Neural cell (in vitro differentiated cells): ENCODE measurements around the gene SH3RF3. TPM values are rescaled to one million over a fixed set of nuclear protein-coding genes. Genes with fewer than 3 reads are reported as not detected.

Source experiments
- H2AFZ ChIP-seq: fragments of 200-600, 300-800 bp; sonication (generic), shearing (Covaris generic); 2 replicates; pipeline ENCODE4 v1.6.0; 2014; ENCODE audit warnings: low read depth, mild to moderate bottlenecking, antibody characterized with exemption, low read length, moderate library complexity
- H3F3A ChIP-seq: fragments of 200-600 bp; shearing (Covaris generic); 2 replicates; pipeline ENCODE4 v1.6.1; 2016; ENCODE audit warnings: mild to moderate bottlenecking, moderate library complexity, mixed read lengths, antibody characterized with exemption, low read length; ENCODE audit not compliant: insufficient read depth, poor library complexity, severe bottlenecking
- H3K27ac ChIP-seq: fragments of 200-600, 300-800 bp; sonication (generic), shearing (Covaris generic); 2 replicates; pipeline ENCODE4 v1.5.1; 2014; ENCODE audit warnings: mild to moderate bottlenecking, low read length, moderate library complexity
- H3K27me3 ChIP-seq: fragments of 300-800, 200-600 bp; sonication (generic), shearing (Covaris generic); 2 replicates; pipeline ENCODE4 v1.6.0; 2014; ENCODE audit warnings: mild to moderate bottlenecking, low read depth, low read length, moderate library complexity; ENCODE audit not compliant: insufficient read depth
- H3K36me3 ChIP-seq: fragments of 300-800, 200-600 bp; sonication (generic), shearing (Covaris generic); 2 replicates; pipeline ENCODE4 v1.5.1; 2014; ENCODE audit warnings: mild to moderate bottlenecking, antibody characterized with exemption, low read length, moderate library complexity; ENCODE audit not compliant: insufficient read depth
- H3K4me2 ChIP-seq: fragments of 300-800, 200-600 bp; sonication (generic), shearing (Covaris generic); 2 replicates; pipeline ENCODE4 v1.6.0; 2014; ENCODE audit warnings: mild to moderate bottlenecking, low read length
- H3K4me3 ChIP-seq: fragments of 300-800, 200-600 bp; sonication (generic), shearing (Covaris generic); 2 replicates; pipeline ENCODE4 v1.5.1; 2014; ENCODE audit warnings: mild to moderate bottlenecking, low read length, moderate library complexity
- H3K79me2 ChIP-seq: fragments of 200-600 bp; shearing (Covaris generic); replicated peaks from 2 replicates; pipeline ENCODE4 v1.6.0; 2014; ENCODE audit warnings: mild to moderate bottlenecking, low read length, moderate library complexity; ENCODE audit not compliant: insufficient read depth
- H3K9ac ChIP-seq: fragments of 300-800, 200-600 bp; sonication (generic), shearing (Covaris generic); 2 replicates; pipeline ENCODE4 v1.6.1; 2016; ENCODE audit warnings: mild to moderate bottlenecking, low read length, mixed read lengths
- H3K9me2 ChIP-seq: fragments of 200-600 bp; shearing (Covaris generic); 2 replicates; pipeline ENCODE4 v1.6.1; 2016; ENCODE audit warnings: mild to moderate bottlenecking, low read length, mixed read lengths; ENCODE audit not compliant: insufficient read depth
- H3K9me3 ChIP-seq: fragments of 200-600, 300-800 bp; sonication (generic), shearing (Covaris generic); 2 replicates; pipeline ENCODE4 v1.6.1; 2016; ENCODE audit warnings: mild to moderate bottlenecking, mixed run types, low read length, moderate library complexity, mixed read lengths
- H4K20me1 ChIP-seq: fragments of 200-600 bp; shearing (Covaris generic); 2 replicates; pipeline ENCODE4 v1.6.1; 2016; ENCODE audit warnings: mild to moderate bottlenecking, mixed run types; ENCODE audit not compliant: insufficient read depth
- EP300 ChIP-seq: fragments of 450-650 bp; conservative IDR thresholded peaks from 2 replicates; pipeline ENCODE4 v1.6.1; 2014; ENCODE audit warnings: antibody characterized with exemption, mild to moderate bottlenecking, moderate library complexity; ENCODE audit not compliant: poor library complexity, severe bottlenecking
- EZH2 ChIP-seq: fragments of 200-600, 300-800 bp; shearing (Covaris generic), sonication (generic); IDR thresholded peaks from 2 replicates; pipeline ENCODE4 v1.6.1; 2014; ENCODE audit warnings: antibody characterized with exemption, low read length, borderline replicate concordance, mild to moderate bottlenecking; ENCODE audit not compliant: insufficient read depth, poor library complexity, severe bottlenecking
- MXI1 ChIP-seq: fragments of 450-650 bp; conservative IDR thresholded peaks from 2 replicates; pipeline ENCODE4 v1.6.1; 2014; ENCODE audit warnings: antibody characterized with exemption, mild to moderate bottlenecking; ENCODE audit not compliant: poor library complexity, severe bottlenecking
- POLR2AphosphoS5 ChIP-seq: IDR thresholded peaks from 2 replicates; pipeline ENCODE4 v1.6.1; 2012
- RAD21 ChIP-seq: fragments of 450-650 bp; conservative IDR thresholded peaks from 2 replicates; pipeline ENCODE4 v1.6.1; 2014; ENCODE audit warnings: antibody characterized with exemption, mild to moderate bottlenecking, moderate library complexity
- REST ChIP-seq: IDR thresholded peaks from 2 replicates; pipeline ENCODE4 v1.6.1; 2012; ENCODE audit warnings: borderline replicate concordance
- SMC3 ChIP-seq: fragments of 450-650 bp; conservative IDR thresholded peaks from 2 replicates; pipeline ENCODE4 v1.6.1; 2014; ENCODE audit warnings: antibody characterized with exemption, mild to moderate bottlenecking, moderate library complexity; ENCODE audit not compliant: poor library complexity
- TAF1 ChIP-seq: IDR thresholded peaks from 2 replicates; pipeline ENCODE4 v1.6.1; 2012; ENCODE audit warnings: low read depth
- polyA plus RNA-seq: library from polyadenylated mRNA; depleted of rRNA; stranded (reverse); fragments of >200 nt; gene quantifications from 2 replicates; pipeline ENCODE4 v1.2.3, GENCODE V29; 2014
- TF ChIP-seq, protein P1 (sequence below): fragments of 450-650 bp; IDR thresholded peaks from 2 replicates; pipeline ENCODE4 v1.5.1; 2014; ENCODE audit warnings: antibody characterized with exemption, mild to moderate bottlenecking, moderate library complexity; ENCODE audit not compliant: poor library complexity, severe bottlenecking

SH3RF3 gene
- polyA plus RNA-seq, 1 donor from 2014 or later, result 0.53 TPM

GRCh38 chr2:109284826-109285225, 155.8 kb downstream of the SH3RF3 start:
- Histone ChIP-seq H3K9me2 (no peaks in the 10 kb centered on the region), H3K9ac (no peak overlapping the region), H3K4me2 (no peak overlapping the region), H3K27me3 (no peaks in the 10 kb centered on the region), H3K79me2 (no peaks in the 10 kb centered on the region), H3K27ac (no peak overlapping the region), H3K9me3 (no peaks in the 10 kb centered on the region), H3F3A (no peaks in the 10 kb centered on the region), H3K4me3 (no peak overlapping the region), H2AFZ (no peak overlapping the region), H3K36me3 (no peaks in the 10 kb centered on the region), H4K20me1 (no peaks in the 10 kb centered on the region)
- TF ChIP-seq EP300, result no peak
- TF ChIP-seq MXI1, result no peak
- TF ChIP-seq RAD21, result no peak
- TF ChIP-seq, protein P1, sequence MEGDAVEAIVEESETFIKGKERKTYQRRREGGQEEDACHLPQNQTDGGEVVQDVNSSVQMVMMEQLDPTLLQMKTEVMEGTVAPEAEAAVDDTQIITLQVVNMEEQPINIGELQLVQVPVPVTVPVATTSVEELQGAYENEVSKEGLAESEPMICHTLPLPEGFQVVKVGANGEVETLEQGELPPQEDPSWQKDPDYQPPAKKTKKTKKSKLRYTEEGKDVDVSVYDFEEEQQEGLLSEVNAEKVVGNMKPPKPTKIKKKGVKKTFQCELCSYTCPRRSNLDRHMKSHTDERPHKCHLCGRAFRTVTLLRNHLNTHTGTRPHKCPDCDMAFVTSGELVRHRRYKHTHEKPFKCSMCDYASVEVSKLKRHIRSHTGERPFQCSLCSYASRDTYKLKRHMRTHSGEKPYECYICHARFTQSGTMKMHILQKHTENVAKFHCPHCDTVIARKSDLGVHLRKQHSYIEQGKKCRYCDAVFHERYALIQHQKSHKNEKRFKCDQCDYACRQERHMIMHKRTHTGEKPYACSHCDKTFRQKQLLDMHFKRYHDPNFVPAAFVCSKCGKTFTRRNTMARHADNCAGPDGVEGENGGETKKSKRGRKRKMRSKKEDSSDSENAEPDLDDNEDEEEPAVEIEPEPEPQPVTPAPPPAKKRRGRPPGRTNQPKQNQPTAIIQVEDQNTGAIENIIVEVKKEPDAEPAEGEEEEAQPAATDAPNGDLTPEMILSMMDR, result no peak
- no peak for TF ChIP-seq SMC3
- no peak for TF ChIP-seq POLR2AphosphoS5
- no peak for TF ChIP-seq TAF1
- TF ChIP-seq EZH2, result no peak
- no peak for TF ChIP-seq REST

DNA sequence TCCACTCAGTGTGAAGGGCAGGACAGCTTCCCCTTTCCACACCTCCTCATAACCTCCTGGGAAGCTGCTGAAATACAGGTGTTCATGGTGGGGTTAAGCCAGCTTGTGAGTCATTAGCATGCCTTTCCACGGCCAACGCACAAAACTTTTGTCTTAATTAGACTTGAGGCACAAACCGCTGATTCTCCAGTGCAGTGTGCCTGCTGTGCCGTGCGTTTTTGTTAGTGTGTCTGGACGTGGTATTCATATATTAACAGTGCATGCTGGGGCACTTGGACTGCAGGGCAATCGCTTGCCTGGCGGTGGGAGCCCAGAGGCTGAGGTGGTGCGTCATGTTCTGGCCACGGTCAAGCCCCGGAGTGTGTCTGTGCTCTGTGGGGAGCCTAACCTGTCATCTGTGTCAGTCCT, 156.2 kb downstream of the SH3RF3 start:
- TF ChIP-seq RAD21 (no peak), SMC3 (no peak), TAF1 (no peak), EP300 (no peak), MXI1 (no peak), REST (no peak), POLR2AphosphoS5 (no peak), EZH2 (no peak)
- TF ChIP-seq, protein P1, result no peak
- H3K27ac ChIP-seq, result no peak overlapping the region
- no peaks in the 10 kb centered on the region for H3F3A ChIP-seq

More for the DNA sequence above, 156.2 kb downstream of the SH3RF3 start:
- Histone ChIP-seq H2AFZ (no peak overlapping the region), H4K20me1 (no peaks in the 10 kb centered on the region), H3K4me3 (no peak overlapping the region), H3K9me3 (no peaks in the 10 kb centered on the region), H3K4me2 (no peak overlapping the region), H3K79me2 (no peaks in the 10 kb centered on the region), H3K9ac (no peak overlapping the region), H3K9me2 (no peaks in the 10 kb centered on the region), H3K36me3 (no peaks in the 10 kb centered on the region), H3K27me3 (no peaks in the 10 kb centered on the region)
